AML-193 (cell line): Measurements from ENCODE around the gene RP2.

Experiments
- DNase-seq, 2 experiments: peaks; one replicate each; lab custom pipeline; 2025; lab: John Stamatoyannopoulos, UW

RP2 gene

DNA sequence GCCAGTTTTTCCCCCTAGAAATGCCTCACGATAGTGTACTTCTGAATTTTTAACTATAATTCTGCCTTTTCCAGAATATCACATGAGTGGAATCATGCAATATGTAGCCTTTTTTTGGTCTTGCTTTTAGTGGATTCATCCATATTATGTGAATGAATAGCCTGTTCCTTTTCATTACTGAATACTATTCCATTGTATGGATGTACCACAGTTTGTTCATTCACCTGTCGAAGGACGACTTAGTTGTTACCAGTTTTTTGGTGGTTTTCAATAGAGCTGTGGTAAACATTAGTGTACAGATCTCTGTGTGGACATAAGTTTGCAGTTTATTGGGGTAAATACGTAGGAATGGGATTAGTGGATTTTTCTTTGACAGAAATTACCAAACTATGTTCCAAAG, 83.4 kb downstream of the RP2 start:
- DNase-seq: no peak

DNA sequence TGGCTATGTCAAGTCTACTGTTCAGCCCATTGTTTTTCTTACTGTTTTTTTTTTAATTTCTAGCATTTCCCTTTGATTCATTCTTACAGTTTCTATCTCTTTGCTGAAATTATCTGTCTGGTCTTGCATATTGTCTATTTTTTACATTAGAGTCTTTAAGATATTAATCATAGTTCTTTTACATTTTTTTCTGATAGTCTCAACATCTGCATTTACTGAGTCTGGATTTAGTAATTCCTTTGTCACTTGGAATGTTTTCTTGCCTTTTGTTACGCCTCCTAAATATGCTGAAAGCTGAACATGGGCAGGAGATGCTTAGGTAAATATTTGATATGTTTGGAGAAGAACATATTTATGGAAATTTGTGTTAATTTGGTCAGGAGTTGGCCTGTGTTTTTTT, 85.8 kb downstream of the RP2 start:
- DNase-seq: no peak

DNA sequence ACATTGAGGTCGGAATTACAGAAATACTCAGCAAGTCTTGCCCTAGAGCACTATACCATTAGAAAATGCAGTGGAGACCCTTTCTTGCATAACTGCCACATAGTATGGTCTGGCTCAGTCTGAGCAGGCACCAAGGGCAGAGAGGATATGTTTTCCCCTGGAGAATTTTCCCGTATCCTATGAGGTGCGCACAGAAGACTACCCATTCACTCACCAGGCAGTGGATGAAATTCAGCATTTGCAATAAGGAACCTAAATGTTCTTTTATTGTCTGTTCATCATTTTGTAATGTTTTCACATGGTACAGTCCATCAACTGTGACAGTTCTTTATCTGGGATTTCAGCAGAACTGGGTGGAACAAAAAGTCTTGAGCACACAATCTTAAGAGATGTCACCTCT, 90.9 kb downstream of the RP2 start:
- DNase-seq: no peak

GRCh38 chrX:46929439-46930261, 92.8 kb downstream of the RP2 start:
- DNase-seq: no peak
